ENCODE data around the gene CD3G.
"Not testable (repeated sequence)": the region's sequence is repeated elsewhere in the genome, so short reads cannot be mapped to it uniquely, and the experiment has no call there.

CD3G gene

GRCh38 chr11:118343981-118344515 is at the start of gene CD3G:
Gene CD3G, plus strand, starts transcription at chr11:118344344. Its CDS starts 80 bp downstream, at chr11:118344424.
- no peak for DNase-seq

GRCh38 chr11:118295199-118295598 is 48.9 kb upstream of the CD3G start:
- no peak for DNase-seq

GRCh38 chr11:118295815-118296454 is 48.2 kb upstream of the CD3G start:
- DNase-seq = peak; percentile 68 to 77 (median 75)

GRCh38 chr11:118301600-118302195 is 42.4 kb upstream of the CD3G start:
- no peak for DNase-seq

GRCh38 chr11:118304227-118304567 is 39.9 kb upstream of the CD3G start:
- no peak for DNase-seq

GRCh38 chr11:118304568-118305248 is 39.4 kb upstream of the CD3G start, which contains the start of gene CD3E:
Gene CD3E, plus strand, starts transcription at chr11:118304730. Its CDS starts 223 bp downstream, at chr11:118304953.
- DNase-seq = no peak

- no peak for DNase-seq
Observed at GRCh38 chr11:118305726-118306125, 38.4 kb upstream of the CD3G start.

GRCh38 chr11:118306556-118306955 is 37.6 kb upstream of the CD3G start:
- no peak for DNase-seq

- DNase-seq = not testable (repeated sequence)
Observed at GRCh38 chr11:118308995-118309528, 35.1 kb upstream of the CD3G start.

GRCh38 chr11:118310271-118310670 is 33.9 kb upstream of the CD3G start:
- DNase-seq = no peak

- DNase-seq = no peak
Observed at GRCh38 chr11:118310781-118311485, 33.2 kb upstream of the CD3G start.

GRCh38 chr11:118311518-118311917 is 32.6 kb upstream of the CD3G start:
- DNase-seq = no peak

- DNase-seq = no peak
Observed at GRCh38 chr11:118312328-118312727, 31.8 kb upstream of the CD3G start.

- no peak for DNase-seq
Observed at GRCh38 chr11:118313242-118313641, 30.9 kb upstream of the CD3G start.

GRCh38 chr11:118314988-118315411 is 29.1 kb upstream of the CD3G start:
- no peak for DNase-seq

- DNase-seq = no peak
Observed at GRCh38 chr11:118318124-118318523, 26.0 kb upstream of the CD3G start.

GRCh38 chr11:118318581-118319336 is 25.4 kb upstream of the CD3G start:
- peak; percentile 52 to 76 (median 62) for DNase-seq

GRCh38 chr11:118319337-118319707 is 24.8 kb upstream of the CD3G start:
- peak; percentile 79 to 85 (median 81) for DNase-seq

- no peak for DNase-seq
Observed at GRCh38 chr11:118320515-118320914, 23.6 kb upstream of the CD3G start.

- DNase-seq = peak in 2 of 3 donors; percentile 21 to 34
Observed at GRCh38 chr11:118321386-118322082, 22.6 kb upstream of the CD3G start.

GRCh38 chr11:118322721-118323120 is 21.4 kb upstream of the CD3G start:
- no peak for DNase-seq

- no peak for DNase-seq
Observed at GRCh38 chr11:118325283-118325682, 18.9 kb upstream of the CD3G start.
